Spleen (tissue), 7 donors: ENCODE measurements around the gene MYO3B.

Source experiments
- CTCF ChIP-seq, 11 experiments: fragments of 200-600 bp in 7 of 11; fragments of 450-650 bp in 4 of 11; sonication (generic) in 4 of 11; IDR thresholded peaks in 8 of 11; conservative IDR thresholded peaks in 3 of 11; 1 replicate in 7 of 11; 2 replicates in 4 of 11; pipeline versions ENCODE4 v1.4.0 to v1.8.0; 2016 to 2021; ENCODE audit warnings: antibody characterized with exemption in 11 of 11, inconsistent platforms in 4 of 11, mild to moderate bottlenecking in 1 of 11
- POLR2A ChIP-seq, 3 donors: fragments of 450-650 bp; IDR thresholded peaks; one replicate each; pipeline ENCODE4 v1.5.1; 2017; ENCODE audit warnings: antibody characterized with exemption in 3 of 3, mild to moderate bottlenecking in 1 of 3
- donor health status: DM: no; HTN: no; CAD: no; lungs with moderate emphysema.
- donor health status: DM: no; HTN: no; CAD: no.
- donor health status: DM: no; HTN: no; CAD: no.

GRCh38 chr2:170685591-170685990 lies 507.6 kb downstream of the MYO3B start:
- TF ChIP-seq CTCF (IDR thresholded peaks at IDR 0.05 in 8 of 11, conservative IDR thresholded peaks at IDR 0.05 in 3 of 11) (no peak), POLR2A (IDR thresholded peaks at IDR 0.05) (no peak)
